Kidney (tissue), 14 donors: ENCODE data around the gene POMGNT2. TPM values are rescaled to one million over a fixed set of nuclear protein-coding genes. Genes with fewer than 3 reads are reported as not detected.

Source experiments
- DNase-seq, 5 donors: peaks; one replicate each; pipeline ENCODE4 v3.0.0-alpha.2; 2013 to 2020
- FAIRE-seq: peaks from 2 replicates; lab custom pipeline; 2012; peaks lifted over from hg19 to GRCh38; lab: Jason Lieb, UNC
- H3K27ac ChIP-seq, 2 donors: one replicate each; pipeline ENCODE4 v1.7.0; 2013; ENCODE audit warnings: low read depth in 2 of 2, low read length in 2 of 2, inconsistent platforms in 1 of 2
- H3K27me3 ChIP-seq: one replicate; pipeline ENCODE4 v1.7.1; 2013; ENCODE audit warnings: low read length, inconsistent platforms; ENCODE audit not compliant: control insufficient read depth, insufficient read depth
- H3K36me3 ChIP-seq, 3 donors: one replicate each; pipeline versions ENCODE4 v1.7.0 to v1.7.1; 2013; ENCODE audit warnings: low read length in 3 of 3, control low read depth in 1 of 3, inconsistent platforms in 1 of 3; ENCODE audit not compliant: insufficient read depth in 3 of 3, control insufficient read depth in 2 of 3
- H3K4me1 ChIP-seq, 3 donors: one replicate each; pipeline versions ENCODE4 v1.7.0 to v1.7.1; 2013; ENCODE audit warnings: low read length in 3 of 3, inconsistent platforms in 1 of 3, low read depth in 1 of 3; ENCODE audit not compliant: control insufficient read depth in 2 of 3, insufficient read depth in 2 of 3
- H3K4me3 ChIP-seq, 3 donors: one replicate each; pipeline versions ENCODE4 v1.7.0 to v1.8.1; 2013; ENCODE audit warnings: low read length in 3 of 3, control low read depth in 1 of 3, inconsistent platforms in 1 of 3
- H3K9ac ChIP-seq, 3 donors: one replicate each; pipeline versions ENCODE4 v1.7.0 to v1.7.1; 2013; ENCODE audit warnings: low read length in 3 of 3, control low read depth in 1 of 3, inconsistent platforms in 1 of 3
- H3K9me3 ChIP-seq, 3 donors: one replicate each; pipeline versions ENCODE4 v1.7.0 to v1.7.1; 2013; ENCODE audit warnings: low read length in 3 of 3, control low read depth in 1 of 3, inconsistent platforms in 1 of 3; ENCODE audit not compliant: control insufficient read depth in 2 of 3, insufficient read depth in 1 of 3
- intact Hi-C: fragments of 100-400 bp; cut with DNase I; formaldehyde crosslinking; loops from one replicate; pipeline ENCODE4 v1.11.1; 2022
- polyA plus RNA-seq: library from polyadenylated mRNA; stranded (reverse); fragments of 350-450 nt; fragmentation: Illumina TruSeq; extraction: RNeasy Lipid Tissue Mini Kit (QIAGEN cat#74804); gene quantifications from one replicate; pipeline ENCODE4 v1.2.3, GENCODE V29; 2014; ENCODE audit warnings: low read depth, low replicate concordance; ENCODE audit not compliant: insufficient read depth
- total RNA-seq: library from RNA; stranded (reverse); fragmentation: NEBNext Ultra II Directional; extraction: Animal tissue kit (Norgen Biotek cat#: 25700); gene quantifications from one replicate; pipeline ENCODE4 v1.2.1, GENCODE V29; 2021
- TF ChIP-seq, protein P1 (sequence below): IDR thresholded peaks from 3 replicates; pipeline ENCODE4 v1.5.1; 2012; ENCODE audit warnings: mild to moderate bottlenecking, moderate library complexity, borderline replicate concordance; ENCODE audit not compliant: insufficient read depth; ENCODE audit errors: extremely low read depth
- donor health status: control.
- donor health status: control.
- donor health status: control.
- donor health status: control.
- donor health status: control.
- donor health status: DM: yes; HTN: yes; CAD: no.
- donor health status: Normal renal cell carcinoma (clear cell type).

The POMGNT2 gene
- total and polyA plus RNA-seq, 2 donors from 2014 or later: 15.4 to 16.0 TPM

DNA sequence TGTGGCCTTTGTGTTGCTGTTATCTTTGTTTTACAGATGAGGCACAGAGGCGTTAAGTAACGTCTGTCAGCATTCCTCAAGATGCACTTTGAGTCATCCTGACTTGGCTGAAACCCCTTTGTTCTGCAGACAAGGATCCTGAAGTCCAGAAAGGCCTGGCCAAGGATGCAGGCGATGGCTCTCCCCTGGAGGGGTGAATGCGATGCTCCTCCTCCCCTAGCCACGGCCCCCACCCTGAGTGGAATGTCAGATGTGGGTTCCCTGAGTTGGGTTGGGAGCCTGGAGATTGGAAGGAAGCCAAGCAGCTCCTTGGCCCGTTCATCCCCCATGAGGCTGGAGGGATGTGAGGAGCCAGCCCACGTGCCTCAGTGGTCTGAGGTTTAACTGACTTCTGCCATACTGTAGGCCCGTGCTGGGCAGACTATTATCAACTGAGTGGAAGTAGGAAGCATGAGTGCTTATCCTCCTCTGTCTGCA, 43.3 kb downstream of the POMGNT2 start:
- no peak for FAIRE-seq

DNA sequence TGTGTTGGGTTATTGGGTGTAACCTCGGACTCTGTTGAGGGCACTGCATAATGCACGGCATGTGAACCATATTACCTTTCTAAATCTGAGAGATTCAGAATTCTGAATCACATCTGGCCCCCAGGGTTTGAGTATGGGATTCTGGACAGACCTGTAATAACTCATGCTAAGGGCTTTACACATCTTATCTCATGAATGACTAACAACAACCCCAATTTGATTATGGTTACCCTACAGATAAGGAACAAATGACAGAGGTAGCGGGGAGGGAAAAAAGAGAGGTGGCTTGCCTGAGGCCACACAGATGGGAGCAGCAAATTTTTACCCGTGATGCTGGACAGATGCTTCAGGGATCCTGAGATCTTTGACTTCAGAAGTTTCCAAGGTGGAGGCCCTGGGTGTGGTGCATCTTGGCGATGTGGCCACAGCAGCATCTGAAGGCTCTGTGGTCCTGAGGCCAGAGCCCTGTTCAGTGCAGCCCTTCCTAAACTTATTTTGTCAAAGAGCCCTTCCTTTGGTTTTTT, 43.8 kb downstream of the POMGNT2 start:
- no peak for FAIRE-seq
- H3K27ac ChIP-seq: no peak overlapping the region
- H3K9ac ChIP-seq: no peak overlapping the region
- DNase-seq: no peak
- TF ChIP-seq, protein P1, sequence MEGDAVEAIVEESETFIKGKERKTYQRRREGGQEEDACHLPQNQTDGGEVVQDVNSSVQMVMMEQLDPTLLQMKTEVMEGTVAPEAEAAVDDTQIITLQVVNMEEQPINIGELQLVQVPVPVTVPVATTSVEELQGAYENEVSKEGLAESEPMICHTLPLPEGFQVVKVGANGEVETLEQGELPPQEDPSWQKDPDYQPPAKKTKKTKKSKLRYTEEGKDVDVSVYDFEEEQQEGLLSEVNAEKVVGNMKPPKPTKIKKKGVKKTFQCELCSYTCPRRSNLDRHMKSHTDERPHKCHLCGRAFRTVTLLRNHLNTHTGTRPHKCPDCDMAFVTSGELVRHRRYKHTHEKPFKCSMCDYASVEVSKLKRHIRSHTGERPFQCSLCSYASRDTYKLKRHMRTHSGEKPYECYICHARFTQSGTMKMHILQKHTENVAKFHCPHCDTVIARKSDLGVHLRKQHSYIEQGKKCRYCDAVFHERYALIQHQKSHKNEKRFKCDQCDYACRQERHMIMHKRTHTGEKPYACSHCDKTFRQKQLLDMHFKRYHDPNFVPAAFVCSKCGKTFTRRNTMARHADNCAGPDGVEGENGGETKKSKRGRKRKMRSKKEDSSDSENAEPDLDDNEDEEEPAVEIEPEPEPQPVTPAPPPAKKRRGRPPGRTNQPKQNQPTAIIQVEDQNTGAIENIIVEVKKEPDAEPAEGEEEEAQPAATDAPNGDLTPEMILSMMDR: no peak
- H3K27me3 ChIP-seq: no peaks in the 10 kb centered on the region
- no peaks in the 10 kb centered on the region for H3K9me3 ChIP-seq
- no peak overlapping the region for H3K4me3 ChIP-seq
- intact Hi-C loops: no loop called here
- no peaks in the 10 kb centered on the region for H3K4me1 ChIP-seq
- H3K36me3 ChIP-seq: no peaks in the 10 kb centered on the region

More for the DNA sequence above, 43.3 kb downstream of the POMGNT2 start:
- H3K27ac ChIP-seq: no peak overlapping the region
- H3K27me3 ChIP-seq: no peaks in the 10 kb centered on the region
- no peaks in the 10 kb centered on the region for H3K36me3 ChIP-seq
- no peaks in the 10 kb centered on the region for H3K4me1 ChIP-seq
- H3K4me3 ChIP-seq: no peak overlapping the region
- intact Hi-C loops: no loop called here
- no peak overlapping the region for H3K9ac ChIP-seq
- no peaks in the 10 kb centered on the region for H3K9me3 ChIP-seq
- TF ChIP-seq, protein P1: no peak
- DNase-seq: no peak

DNA sequence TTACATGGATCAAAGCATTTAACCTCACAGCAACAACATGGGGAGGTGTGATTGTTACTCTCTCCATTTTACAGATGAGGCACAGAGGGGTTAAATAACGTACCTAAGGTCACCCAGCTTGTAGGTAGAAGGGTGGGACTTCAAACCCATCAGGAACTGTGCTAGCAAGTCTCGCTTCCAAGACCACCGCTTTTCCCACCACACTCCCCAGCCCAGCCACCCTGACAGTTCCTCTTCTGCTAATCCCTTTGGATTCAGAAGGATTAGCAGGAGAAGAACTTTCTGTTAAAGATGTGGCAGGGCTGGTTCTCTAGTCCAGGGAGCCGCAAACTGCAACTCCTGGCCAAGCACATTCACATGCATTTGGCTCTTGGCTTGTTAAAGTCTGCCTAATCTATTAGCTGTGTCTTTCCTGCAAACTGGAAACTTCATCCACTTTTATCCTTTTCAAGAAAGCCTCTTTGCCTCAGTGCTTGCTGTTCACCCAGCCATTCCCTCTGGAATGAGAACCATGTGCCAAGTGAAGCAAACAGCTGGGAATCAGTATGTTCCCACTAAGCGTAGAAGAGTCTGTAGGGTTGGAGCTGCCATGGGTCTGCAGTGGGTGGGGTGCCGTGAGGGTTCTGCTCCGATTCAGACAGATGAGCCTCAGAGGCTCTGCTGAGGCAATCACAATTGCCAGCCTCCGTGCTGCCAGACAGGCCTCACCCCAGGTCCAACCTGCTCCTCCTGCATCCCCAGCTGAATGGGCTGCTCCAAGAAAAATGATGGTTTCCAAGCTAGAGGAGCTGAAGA, 44.6 kb downstream of the POMGNT2 start:
- FAIRE-seq: no peak
- H3K4me3 ChIP-seq: no peak overlapping the region
- intact Hi-C loops: no loop called here

More for the DNA sequence above, 44.6 kb downstream of the POMGNT2 start:
- no peak for DNase-seq
- H3K27ac ChIP-seq: no peak overlapping the region
- no peaks in the 10 kb centered on the region for H3K27me3 ChIP-seq
- H3K4me1 ChIP-seq: no peaks in the 10 kb centered on the region
- TF ChIP-seq, protein P1: no peak
- H3K9ac ChIP-seq: no peak overlapping the region
- H3K9me3 ChIP-seq: no peaks in the 10 kb centered on the region
- no peaks in the 10 kb centered on the region for H3K36me3 ChIP-seq
